Gastrocnemius medialis (tissue), 4 donors: ENCODE results near the gene ZBTB47.

ENCODE experiments used
- POLR2A ChIP-seq, 2 donors: fragments of 450-650 bp; IDR thresholded peaks; one replicate each; pipeline ENCODE4 v1.6.1; 2017; ENCODE audit warnings: antibody characterized with exemption in 2 of 2, mild to moderate bottlenecking in 2 of 2, moderate library complexity in 2 of 2
- TF ChIP-seq, protein P1 (sequence below), 5 experiments: fragments of 450-650 bp in 3 of 5; fragments of 200-600 bp in 2 of 5; sonication (generic) in 2 of 5; IDR thresholded peaks in 4 of 5; conservative IDR thresholded peaks in 1 of 5; 1 replicate in 4 of 5; 2 replicates in 1 of 5; pipeline ENCODE4 v1.5.1; 2016 to 2019; ENCODE audit warnings: antibody characterized with exemption in 5 of 5, mild to moderate bottlenecking in 3 of 5, moderate library complexity in 3 of 5

GRCh38 chr3:42657675-42658074 lies 4.2 kb downstream of the ZBTB47 start:
- TF ChIP-seq, protein P1, sequence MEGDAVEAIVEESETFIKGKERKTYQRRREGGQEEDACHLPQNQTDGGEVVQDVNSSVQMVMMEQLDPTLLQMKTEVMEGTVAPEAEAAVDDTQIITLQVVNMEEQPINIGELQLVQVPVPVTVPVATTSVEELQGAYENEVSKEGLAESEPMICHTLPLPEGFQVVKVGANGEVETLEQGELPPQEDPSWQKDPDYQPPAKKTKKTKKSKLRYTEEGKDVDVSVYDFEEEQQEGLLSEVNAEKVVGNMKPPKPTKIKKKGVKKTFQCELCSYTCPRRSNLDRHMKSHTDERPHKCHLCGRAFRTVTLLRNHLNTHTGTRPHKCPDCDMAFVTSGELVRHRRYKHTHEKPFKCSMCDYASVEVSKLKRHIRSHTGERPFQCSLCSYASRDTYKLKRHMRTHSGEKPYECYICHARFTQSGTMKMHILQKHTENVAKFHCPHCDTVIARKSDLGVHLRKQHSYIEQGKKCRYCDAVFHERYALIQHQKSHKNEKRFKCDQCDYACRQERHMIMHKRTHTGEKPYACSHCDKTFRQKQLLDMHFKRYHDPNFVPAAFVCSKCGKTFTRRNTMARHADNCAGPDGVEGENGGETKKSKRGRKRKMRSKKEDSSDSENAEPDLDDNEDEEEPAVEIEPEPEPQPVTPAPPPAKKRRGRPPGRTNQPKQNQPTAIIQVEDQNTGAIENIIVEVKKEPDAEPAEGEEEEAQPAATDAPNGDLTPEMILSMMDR (IDR thresholded peaks at IDR 0.05 in 4 of 5, conservative IDR thresholded peaks at IDR 0.05 in 1 of 5), result no peak
- TF ChIP-seq POLR2A (IDR thresholded peaks at IDR 0.05), result no peak
